WERI-Rb-1 (cell line): ENCODE measurements around the gene RNF207.
A peak's percentile ranks its signal among the peaks of the same experiment; 100 is the strongest.

Experiments
- DNase-seq: peaks from one replicate; pipeline ENCODE4 v3.0.0-alpha.2; 2020
- H3K27ac ChIP-seq: fragments of 250-450 bp; sonication (Bioruptor Pico); 2 replicates; pipeline ENCODE4 v1.5.1; 2020; ENCODE audit warnings: mild to moderate bottlenecking, moderate library complexity
- H3K27me3 ChIP-seq: fragments of 250-450 bp; sonication (Bioruptor Pico); 2 replicates; pipeline ENCODE4 v1.5.1; 2021; ENCODE audit warnings: mild to moderate bottlenecking, low read depth, moderate library complexity; ENCODE audit not compliant: insufficient read depth, severe bottlenecking
- H3K36me3 ChIP-seq: fragments of 250-450 bp; sonication (Bioruptor Pico); 2 replicates; pipeline ENCODE4 v1.5.1; 2020; ENCODE audit warnings: mild to moderate bottlenecking, moderate library complexity
- H3K4me3 ChIP-seq: 2 replicates; pipeline ENCODE4 v1.5.1; 2011; ENCODE audit warnings: low read depth, mild to moderate bottlenecking, control low read depth, low read length
- H3K9me3 ChIP-seq: fragments of 250-450 bp; sonication (Bioruptor Pico); 2 replicates; pipeline ENCODE4 v1.5.1; 2021; ENCODE audit warnings: mild to moderate bottlenecking, moderate library complexity; ENCODE audit not compliant: severe bottlenecking
- TF ChIP-seq, protein P1 (sequence below): IDR thresholded peaks from 2 replicates; pipeline ENCODE4 v1.5.1; 2011; ENCODE audit warnings: low read depth, mild to moderate bottlenecking, control low read depth, inconsistent platforms, low read length

The RNF207 gene

GRCh38 chr1:6188466-6188865, 17.5 kb upstream of the RNF207 start:
- no peak for DNase-seq
- TF ChIP-seq, protein P1, sequence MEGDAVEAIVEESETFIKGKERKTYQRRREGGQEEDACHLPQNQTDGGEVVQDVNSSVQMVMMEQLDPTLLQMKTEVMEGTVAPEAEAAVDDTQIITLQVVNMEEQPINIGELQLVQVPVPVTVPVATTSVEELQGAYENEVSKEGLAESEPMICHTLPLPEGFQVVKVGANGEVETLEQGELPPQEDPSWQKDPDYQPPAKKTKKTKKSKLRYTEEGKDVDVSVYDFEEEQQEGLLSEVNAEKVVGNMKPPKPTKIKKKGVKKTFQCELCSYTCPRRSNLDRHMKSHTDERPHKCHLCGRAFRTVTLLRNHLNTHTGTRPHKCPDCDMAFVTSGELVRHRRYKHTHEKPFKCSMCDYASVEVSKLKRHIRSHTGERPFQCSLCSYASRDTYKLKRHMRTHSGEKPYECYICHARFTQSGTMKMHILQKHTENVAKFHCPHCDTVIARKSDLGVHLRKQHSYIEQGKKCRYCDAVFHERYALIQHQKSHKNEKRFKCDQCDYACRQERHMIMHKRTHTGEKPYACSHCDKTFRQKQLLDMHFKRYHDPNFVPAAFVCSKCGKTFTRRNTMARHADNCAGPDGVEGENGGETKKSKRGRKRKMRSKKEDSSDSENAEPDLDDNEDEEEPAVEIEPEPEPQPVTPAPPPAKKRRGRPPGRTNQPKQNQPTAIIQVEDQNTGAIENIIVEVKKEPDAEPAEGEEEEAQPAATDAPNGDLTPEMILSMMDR = no peak
- H3K9me3 ChIP-seq = no peaks in the 10 kb centered on the region
- H3K27ac ChIP-seq = no peak overlapping the region
- no peak overlapping the region for H3K4me3 ChIP-seq
- H3K27me3 ChIP-seq = no peaks in the 10 kb centered on the region
- peaks cover 73% of the 10 kb centered on the region for H3K36me3 ChIP-seq

DNA sequence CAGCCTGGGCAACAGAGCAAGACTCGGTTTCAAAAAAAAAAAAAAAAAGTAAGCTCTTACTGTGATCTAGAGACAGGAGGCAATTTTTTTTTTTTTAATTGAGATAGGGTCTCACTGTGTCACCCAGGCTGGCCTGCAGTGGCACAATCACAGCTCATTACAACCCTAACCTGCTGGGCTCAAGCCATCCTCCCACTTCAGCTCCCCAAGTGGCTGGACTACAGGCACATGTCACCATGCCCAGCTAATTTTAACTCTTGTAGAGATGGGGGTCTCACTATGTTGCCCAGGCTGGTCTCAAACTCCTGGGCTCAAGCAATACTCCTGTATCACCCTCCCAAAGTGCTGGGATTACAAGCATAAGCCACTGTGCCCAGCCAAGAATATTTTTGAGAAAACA, 14.0 kb upstream of the RNF207 start:
- H3K4me3 ChIP-seq = no peak overlapping the region
- no peaks in the 10 kb centered on the region for H3K27me3 ChIP-seq
- TF ChIP-seq, protein P1 = no peak
- no peak overlapping the region for H3K27ac ChIP-seq
- no peaks in the 10 kb centered on the region for H3K9me3 ChIP-seq
- H3K36me3 ChIP-seq = peaks cover 90% of the 10 kb centered on the region
- DNase-seq = no peak

GRCh38 chr1:6197746-6198427, 8.0 kb upstream of the RNF207 start:
- Histone ChIP-seq H3K27ac (peak overlapping the region; percentile 96; the same call in 1 of the 2 replicates), H3K27me3 (no peaks in the 10 kb centered on the region), H3K4me3 (peak overlapping the region; percentile 95), H3K9me3 (no peaks in the 10 kb centered on the region), H3K36me3 (peaks cover 57% of the 10 kb centered on the region)
- no peak for DNase-seq
- TF ChIP-seq, protein P1 = no peak

DNA sequence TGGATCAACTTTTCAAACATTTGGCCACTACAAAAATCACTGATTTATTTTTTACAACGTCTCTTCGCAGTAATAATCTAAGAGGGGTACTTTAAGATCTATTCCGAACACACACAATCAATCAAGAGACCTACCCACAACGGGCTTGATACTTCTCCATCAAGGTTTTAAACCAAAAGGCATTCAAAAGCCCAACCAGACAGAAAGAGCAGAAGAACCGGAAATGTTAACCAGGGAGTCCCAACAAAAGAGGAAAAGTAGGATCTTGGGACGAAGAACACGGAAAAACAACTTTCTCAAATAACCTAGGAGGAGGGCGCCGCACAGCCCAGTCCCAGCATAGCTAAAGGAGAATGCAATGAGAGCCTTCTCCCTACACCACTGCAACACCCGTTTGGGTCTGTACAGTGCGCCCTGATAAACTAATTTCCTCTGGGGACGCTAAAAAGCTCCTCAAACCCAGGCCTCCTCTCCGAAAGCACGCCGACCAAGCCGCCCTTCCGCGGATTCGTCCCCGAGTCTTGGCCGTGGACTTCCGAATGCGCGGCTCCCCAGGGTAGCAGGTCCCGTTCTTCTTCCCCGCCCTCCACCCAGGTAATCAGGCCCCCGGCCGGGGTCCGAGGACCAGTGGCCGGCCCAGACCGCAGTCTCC, 7.1 kb upstream of the RNF207 start:
- Histone ChIP-seq H3K36me3 (peaks cover 49% of the 10 kb centered on the region), H3K27me3 (no peaks in the 10 kb centered on the region), H3K27ac (peak overlapping the region; percentile 96), H3K9me3 (no peaks in the 10 kb centered on the region), H3K4me3 (peak overlapping the region; percentile 95)
- DNase-seq = no peak
- TF ChIP-seq, protein P1 = no peak

DNA sequence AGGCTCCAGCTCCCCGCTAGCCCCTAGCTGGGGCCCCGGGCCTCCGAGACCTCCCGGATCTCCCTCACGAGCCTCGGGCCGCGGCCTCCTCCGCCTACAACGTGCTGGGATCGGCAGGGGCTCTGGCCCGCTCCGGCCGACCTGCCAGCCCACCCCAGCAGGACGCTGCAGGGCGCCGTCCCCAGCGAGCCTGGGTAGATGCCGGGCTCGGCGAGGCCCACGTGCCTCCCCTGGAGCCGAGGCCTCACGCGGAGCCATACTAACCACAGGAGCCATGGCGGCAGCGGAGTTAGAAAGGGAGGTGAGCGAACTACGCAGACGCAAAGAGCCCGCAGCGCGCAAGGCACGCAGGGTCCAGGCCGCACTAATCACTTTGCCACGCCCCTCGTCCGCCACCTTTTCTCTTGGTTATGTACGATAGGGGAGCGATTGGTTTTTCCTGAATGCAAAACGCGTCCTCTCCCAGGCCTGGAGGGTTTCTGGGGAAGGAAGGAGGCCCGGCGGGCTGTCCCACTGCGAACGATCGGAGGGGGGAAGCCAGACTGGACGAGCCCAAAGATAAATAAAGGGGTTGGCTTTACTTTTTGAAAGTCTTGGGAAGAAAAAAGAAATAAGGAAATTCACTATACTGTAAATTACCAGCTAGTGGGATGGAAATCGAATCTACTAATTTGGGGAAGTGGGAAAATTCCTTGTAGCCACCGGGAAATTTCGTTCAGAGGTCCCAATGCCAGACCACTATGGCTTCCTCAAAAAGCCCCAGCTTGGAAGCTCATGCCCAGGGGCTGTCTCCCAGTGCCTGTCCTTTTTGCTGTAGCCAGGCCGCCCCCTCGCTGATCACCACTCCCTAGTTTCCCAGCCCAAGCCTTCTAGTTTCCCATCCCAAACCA, 6.4 kb upstream of the RNF207 start, which contains the start of gene RPL22:
RPL22 (minus strand) TSS at position 298 of the 890 bp plus-strand sequence; CDS start at position 276, 22 bp downstream.
- Histone ChIP-seq H3K27ac (peak within 1 kb of the TSS; percentile 96), H3K36me3 (peaks cover 41% of the 10 kb centered on the region), H3K9me3 (no peaks in the 10 kb centered on the region), H3K27me3 (no peaks in the 10 kb centered on the region), H3K4me3 (peak within 1 kb of the TSS; percentile 95)
- TF ChIP-seq, protein P1 = no peak
- DNase-seq = peak; percentile 99
